Measurements from ENCODE around the gene RIBC2. TPM values are rescaled to one million over a fixed set of nuclear protein-coding genes. Genes with fewer than 3 reads are reported as not detected.
"Not testable (repeated sequence)": the region's sequence is repeated elsewhere in the genome, so short reads cannot be mapped to it uniquely, and the experiment has no call there.

Gene RIBC2
- total RNA-seq, 2 donors from 2014 or later: not detected

- Histone ChIP-seq H3K27me3 (no peaks in the 10 kb centered on the region), H3K4me1 (peaks cover 0 to under 1% of the 10 kb centered on the region in 2 donors), H3K9me3 (no peaks in the 10 kb centered on the region), H3K27ac (no peak overlapping the region), H3K4me3 (no peak overlapping the region), H3K36me3 (no peaks in the 10 kb centered on the region)
- TF ChIP-seq, protein P1, sequence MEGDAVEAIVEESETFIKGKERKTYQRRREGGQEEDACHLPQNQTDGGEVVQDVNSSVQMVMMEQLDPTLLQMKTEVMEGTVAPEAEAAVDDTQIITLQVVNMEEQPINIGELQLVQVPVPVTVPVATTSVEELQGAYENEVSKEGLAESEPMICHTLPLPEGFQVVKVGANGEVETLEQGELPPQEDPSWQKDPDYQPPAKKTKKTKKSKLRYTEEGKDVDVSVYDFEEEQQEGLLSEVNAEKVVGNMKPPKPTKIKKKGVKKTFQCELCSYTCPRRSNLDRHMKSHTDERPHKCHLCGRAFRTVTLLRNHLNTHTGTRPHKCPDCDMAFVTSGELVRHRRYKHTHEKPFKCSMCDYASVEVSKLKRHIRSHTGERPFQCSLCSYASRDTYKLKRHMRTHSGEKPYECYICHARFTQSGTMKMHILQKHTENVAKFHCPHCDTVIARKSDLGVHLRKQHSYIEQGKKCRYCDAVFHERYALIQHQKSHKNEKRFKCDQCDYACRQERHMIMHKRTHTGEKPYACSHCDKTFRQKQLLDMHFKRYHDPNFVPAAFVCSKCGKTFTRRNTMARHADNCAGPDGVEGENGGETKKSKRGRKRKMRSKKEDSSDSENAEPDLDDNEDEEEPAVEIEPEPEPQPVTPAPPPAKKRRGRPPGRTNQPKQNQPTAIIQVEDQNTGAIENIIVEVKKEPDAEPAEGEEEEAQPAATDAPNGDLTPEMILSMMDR (IDR thresholded peaks at IDR 0.05): no peak
- no peak for DNase-seq (ENCODE audit: low spot score)
Measured at GRCh38 chr22:45429981-45430775, 16.7 kb downstream of the RIBC2 start.

DNA sequence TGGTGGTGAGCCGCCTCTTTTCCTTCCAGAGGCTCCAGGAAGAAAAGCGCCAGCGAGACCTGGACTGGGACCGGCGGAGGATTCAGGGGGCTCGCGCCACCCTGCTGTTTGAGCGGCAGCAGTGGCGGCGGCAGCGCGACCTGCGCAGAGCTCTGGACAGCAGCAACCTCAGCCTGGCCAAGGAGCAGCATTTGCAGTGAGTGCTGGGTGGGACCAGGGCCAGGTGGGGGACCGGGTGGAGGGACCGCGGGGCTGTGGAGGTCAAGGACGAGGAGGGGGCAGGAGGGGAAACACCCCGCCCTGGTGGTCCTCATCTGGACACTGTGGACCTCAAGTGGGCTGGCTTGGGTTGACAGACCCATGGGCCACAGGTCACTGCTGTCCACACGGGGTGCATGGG lies 17.4 kb downstream of the RIBC2 start:
- H3K27me3 ChIP-seq: no peaks in the 10 kb centered on the region
- no peak overlapping the region for H3K27ac ChIP-seq
- H3K36me3 ChIP-seq: no peaks in the 10 kb centered on the region
- TF ChIP-seq, protein P1 (IDR thresholded peaks at IDR 0.05): no peak
- H3K4me1 ChIP-seq: peaks cover 0 to 8% of the 10 kb centered on the region in 2 donors
- H3K4me3 ChIP-seq: no peak overlapping the region
- DNase-seq (ENCODE audit: low spot score): no peak
- no peaks in the 10 kb centered on the region for H3K9me3 ChIP-seq

DNA sequence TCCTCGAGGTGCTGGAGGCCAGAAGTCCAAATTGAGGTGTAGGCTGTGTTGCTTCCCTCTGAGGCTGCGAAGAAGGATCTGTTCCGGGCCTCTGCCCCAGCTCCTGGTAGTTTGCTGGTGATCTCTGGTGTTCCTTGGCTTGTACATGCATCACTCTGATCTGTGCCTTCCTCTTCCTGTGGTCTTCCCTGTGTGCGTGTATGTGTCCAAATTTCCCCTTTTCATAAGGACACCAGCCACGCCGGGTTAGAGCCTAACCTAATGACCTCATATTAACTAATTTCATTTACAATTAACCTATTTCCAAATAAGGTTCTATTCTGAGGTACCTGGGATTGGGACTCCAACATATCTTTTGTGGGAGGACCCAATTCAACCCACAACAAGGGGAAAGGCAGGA lies 21.5 kb downstream of the RIBC2 start:
- Histone ChIP-seq H3K36me3 (no peaks in the 10 kb centered on the region), H3K9me3 (no peaks in the 10 kb centered on the region), H3K27me3 (no peaks in the 10 kb centered on the region), H3K27ac (peak overlapping the region; percentile 64 to 68), H3K4me3 (no peak overlapping the region), H3K4me1 (peaks cover 0 to 9% of the 10 kb centered on the region in 2 donors)
- TF ChIP-seq, protein P1 (IDR thresholded peaks at IDR 0.05): no peak
- no peak for DNase-seq (ENCODE audit: low spot score)

DNA sequence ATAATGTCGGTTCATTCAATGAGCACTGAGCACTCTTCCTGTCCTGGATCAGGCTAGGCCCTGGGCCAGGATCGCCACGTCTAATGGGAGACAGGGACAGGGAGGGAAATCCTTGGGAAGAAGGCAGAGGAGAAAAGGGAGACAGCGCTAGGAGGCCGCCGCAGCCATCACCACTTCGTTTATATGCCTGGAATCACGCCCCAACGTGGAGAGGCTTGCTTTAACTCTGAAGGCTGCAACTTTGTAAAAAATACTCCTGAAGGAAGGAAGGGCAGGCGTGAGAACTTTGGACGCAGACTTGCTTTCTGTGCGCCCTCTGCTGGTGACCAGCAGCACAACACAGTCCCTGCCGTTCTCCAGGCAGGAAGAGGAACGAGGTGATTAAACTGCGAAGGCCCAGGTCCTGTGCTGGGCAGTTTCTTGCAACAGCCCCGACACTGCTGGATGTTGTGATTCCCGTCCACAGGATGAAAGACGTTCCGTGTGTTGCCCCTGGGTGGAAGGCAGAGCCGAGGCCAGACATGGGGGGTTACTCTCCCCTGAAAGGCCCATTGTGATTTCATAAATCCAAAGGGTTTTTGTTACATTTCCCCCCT lies 22.1 kb downstream of the RIBC2 start:
- Histone ChIP-seq H3K4me1 (peaks cover 0 to 9% of the 10 kb centered on the region in 2 donors), H3K9me3 (no peaks in the 10 kb centered on the region), H3K27ac (peak overlapping the region; percentile 64 to 68), H3K36me3 (no peaks in the 10 kb centered on the region), H3K27me3 (no peaks in the 10 kb centered on the region), H3K4me3 (peak overlapping the region in 1 of 2 donors; percentile 31)
- TF ChIP-seq, protein P1 (IDR thresholded peaks at IDR 0.05): peak; percentile 93 to 96
- DNase-seq (ENCODE audit: low spot score): peak; percentile 94

- DNase-seq (ENCODE audit: low spot score); H3K27ac ChIP-seq; H3K4me1 ChIP-seq; H3K27me3 ChIP-seq; H3K36me3 ChIP-seq; H3K9me3 ChIP-seq; H3K4me3 ChIP-seq: not testable (repeated sequence)
Measured at GRCh38 chr22:45436871-45437517, 23.5 kb downstream of the RIBC2 start.

DNA sequence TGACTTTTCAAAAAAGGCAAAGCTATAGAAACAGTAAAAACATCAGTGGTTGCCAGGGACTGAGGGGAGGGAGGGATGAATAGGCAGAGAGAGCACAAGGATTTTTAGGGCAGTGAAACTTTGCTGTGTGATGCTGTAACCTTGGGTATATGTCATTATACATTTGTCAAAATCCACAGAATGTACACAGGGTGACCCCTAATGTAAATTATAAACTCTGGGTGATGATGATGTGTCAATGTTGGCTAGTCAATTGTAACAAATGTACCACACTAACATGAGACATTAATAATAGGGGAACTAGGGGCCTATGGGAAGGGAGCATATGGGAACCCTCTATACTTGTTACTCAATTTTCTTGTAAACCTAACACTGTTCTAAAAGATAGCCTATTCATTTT lies 24.8 kb downstream of the RIBC2 start:
- DNase-seq (ENCODE audit: low spot score): no peak
- H3K4me3 ChIP-seq: no peak overlapping the region
- H3K9me3 ChIP-seq: no peaks in the 10 kb centered on the region
- no peaks in the 10 kb centered on the region for H3K36me3 ChIP-seq
- TF ChIP-seq, protein P1 (IDR thresholded peaks at IDR 0.05): no peak
- H3K27me3 ChIP-seq: no peaks in the 10 kb centered on the region
- H3K27ac ChIP-seq: no peak overlapping the region
- H3K4me1 ChIP-seq: peaks cover 0 to 9% of the 10 kb centered on the region in 2 donors

DNA sequence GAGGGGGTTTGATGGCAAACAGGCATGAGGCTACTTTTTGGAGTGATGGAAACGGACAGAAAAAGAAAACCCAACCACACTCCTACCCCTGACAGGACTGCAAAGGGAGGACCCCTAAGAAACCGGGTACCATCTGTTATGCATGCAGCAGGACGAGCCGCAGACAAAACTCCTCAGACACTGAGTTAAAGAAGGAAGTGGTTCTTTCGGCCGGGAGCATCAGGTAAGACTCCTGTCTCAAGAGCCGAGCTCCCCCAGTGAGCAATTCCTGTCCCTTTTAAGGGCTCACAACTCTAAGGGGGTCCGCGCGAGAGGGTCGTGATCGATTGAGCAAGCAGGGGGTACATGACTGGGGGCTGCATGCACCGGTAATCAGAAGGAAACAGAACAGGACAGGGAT lies 27.2 kb downstream of the RIBC2 start:
- H3K27me3 ChIP-seq; H3K9me3 ChIP-seq; H3K27ac ChIP-seq; H3K4me3 ChIP-seq; H3K36me3 ChIP-seq; H3K4me1 ChIP-seq; DNase-seq (ENCODE audit: low spot score): not testable (repeated sequence)

Measured in right atrium auricular region (tissue), 2 donors.